Ovary (tissue), 3 donors: Measurements from ENCODE around the gene PRKG2.

Source experiments
- EP300 ChIP-seq: sonication (generic); formaldehyde crosslinking; IDR thresholded peaks from one replicate; pipeline ENCODE4 v1.6.1; 2017; ENCODE audit warnings: antibody characterized with exemption
- POLR2A ChIP-seq: fragments of 450-650 bp; IDR thresholded peaks from one replicate; pipeline ENCODE4 v1.6.1; 2017; ENCODE audit warnings: antibody characterized with exemption, mild to moderate bottlenecking, moderate library complexity
- TF ChIP-seq, protein P1 (sequence below), 3 donors: fragments of 450-650 bp in 2 of 3; fragments of 200-600 bp in 1 of 3; IDR thresholded peaks; one replicate each; pipeline versions ENCODE4 v1.5.1 to v1.8.0; 2016 to 2022; ENCODE audit warnings: antibody characterized with exemption in 3 of 3, mild to moderate bottlenecking in 1 of 3
- donor health status: DM: no; HTN: no; CAD: no.

DNA sequence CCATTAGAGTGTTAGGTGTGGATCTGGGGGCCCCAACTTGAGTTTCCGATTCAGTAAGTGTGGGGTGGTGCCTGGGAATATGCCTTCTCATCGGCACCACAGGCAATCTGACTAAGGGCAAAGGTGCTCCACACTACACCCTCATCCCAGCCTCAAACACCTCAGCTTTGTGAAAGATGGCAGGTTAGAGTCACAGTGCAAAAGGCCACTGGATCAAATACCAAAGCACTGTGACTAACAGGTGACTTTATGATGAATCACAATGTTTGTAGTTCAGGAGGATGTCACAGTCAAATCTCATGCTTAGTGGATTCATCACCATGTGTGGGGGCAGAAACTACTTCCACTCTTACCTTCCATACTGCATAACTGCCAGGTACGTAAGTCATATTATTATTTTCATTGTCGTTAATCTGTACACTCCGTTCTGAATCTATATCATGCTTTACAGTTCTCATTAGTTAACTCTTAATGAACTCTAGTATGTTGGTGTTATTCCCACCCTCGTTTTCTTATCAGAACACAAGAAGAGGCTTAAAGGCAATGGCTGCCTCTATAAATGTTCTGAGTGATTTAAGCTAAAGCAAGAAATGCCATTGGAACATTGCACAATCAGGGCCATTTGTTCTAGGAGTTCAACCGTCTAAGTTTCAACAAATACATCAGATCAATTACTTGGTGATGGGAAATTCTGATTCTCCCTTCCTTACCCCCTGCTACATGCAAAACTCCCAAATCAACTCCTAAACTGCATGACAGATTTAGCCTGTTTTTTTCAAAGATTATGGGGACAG, 50.2 kb downstream of the PRKG2 start:
- TF ChIP-seq, protein P1, sequence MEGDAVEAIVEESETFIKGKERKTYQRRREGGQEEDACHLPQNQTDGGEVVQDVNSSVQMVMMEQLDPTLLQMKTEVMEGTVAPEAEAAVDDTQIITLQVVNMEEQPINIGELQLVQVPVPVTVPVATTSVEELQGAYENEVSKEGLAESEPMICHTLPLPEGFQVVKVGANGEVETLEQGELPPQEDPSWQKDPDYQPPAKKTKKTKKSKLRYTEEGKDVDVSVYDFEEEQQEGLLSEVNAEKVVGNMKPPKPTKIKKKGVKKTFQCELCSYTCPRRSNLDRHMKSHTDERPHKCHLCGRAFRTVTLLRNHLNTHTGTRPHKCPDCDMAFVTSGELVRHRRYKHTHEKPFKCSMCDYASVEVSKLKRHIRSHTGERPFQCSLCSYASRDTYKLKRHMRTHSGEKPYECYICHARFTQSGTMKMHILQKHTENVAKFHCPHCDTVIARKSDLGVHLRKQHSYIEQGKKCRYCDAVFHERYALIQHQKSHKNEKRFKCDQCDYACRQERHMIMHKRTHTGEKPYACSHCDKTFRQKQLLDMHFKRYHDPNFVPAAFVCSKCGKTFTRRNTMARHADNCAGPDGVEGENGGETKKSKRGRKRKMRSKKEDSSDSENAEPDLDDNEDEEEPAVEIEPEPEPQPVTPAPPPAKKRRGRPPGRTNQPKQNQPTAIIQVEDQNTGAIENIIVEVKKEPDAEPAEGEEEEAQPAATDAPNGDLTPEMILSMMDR (IDR thresholded peaks at IDR 0.05): no peak
- no peak for TF ChIP-seq EP300
- no peak for TF ChIP-seq POLR2A
